Right atrium auricular region (tissue), 2 donors: ENCODE measurements around the gene AP3S2. TPM values are rescaled to one million over a fixed set of nuclear protein-coding genes. Genes with fewer than 3 reads are reported as not detected.
"Not testable (repeated sequence)": the region's sequence is repeated elsewhere in the genome, so short reads cannot be mapped to it uniquely, and the experiment has no call there.

Experiments
- DNase-seq: peaks from one replicate; pipeline ENCODE4 v3.0.0-alpha.2; 2019; ENCODE audit warnings: low spot score
- H3K27ac ChIP-seq, 2 donors: fragments of 200-600 bp; sonication (generic); 1 replicate in 1 of 2; 2 replicates in 1 of 2; pipeline ENCODE4 v1.5.1; 2016 to 2019
- H3K27me3 ChIP-seq, 2 donors: fragments of 200-600 bp; sonication (generic); one replicate each; pipeline versions ENCODE4 v1.5.1 to v1.6.0; 2017 to 2019
- H3K36me3 ChIP-seq: fragments of 200-600 bp; sonication (generic); one replicate; pipeline ENCODE4 v1.5.1; 2016
- H3K4me1 ChIP-seq, 2 donors: fragments of 200-600 bp; sonication (generic); one replicate each; pipeline versions ENCODE4 v1.5.1 to v1.6.0; 2017 to 2019
- H3K4me3 ChIP-seq, 2 donors: fragments of 200-600 bp; sonication (generic); 1 replicate in 1 of 2; 2 replicates in 1 of 2; pipeline ENCODE4 v1.5.1; 2017 to 2019; ENCODE audit warnings: mild to moderate bottlenecking in 1 of 2, moderate library complexity in 1 of 2
- H3K9me3 ChIP-seq, 2 donors: fragments of 200-600 bp; sonication (generic); one replicate each; pipeline ENCODE4 v1.5.1; 2019
- CTCF ChIP-seq, 2 donors: fragments of 200-600 bp; sonication (generic); IDR thresholded peaks; one replicate each; pipeline ENCODE4 v1.5.1; 2019; ENCODE audit warnings: antibody characterized with exemption in 2 of 2
- total RNA-seq, 2 donors: library from RNA; depleted of rRNA; stranded (reverse); fragments of >200 nt; gene quantifications; one replicate each; pipeline ENCODE4 v1.1.0, GENCODE V29; 2016

The AP3S2 gene
- total RNA-seq, 2 donors from 2014 or later: 42.1 to 65.9 TPM

- Histone ChIP-seq H3K36me3 (peaks cover 17% of the 10 kb centered on the region), H3K27me3 (no peaks in the 10 kb centered on the region), H3K4me3 (no peak overlapping the region), H3K27ac (no peak overlapping the region), H3K9me3 (no peaks in the 10 kb centered on the region), H3K4me1 (peaks cover 0 to 6% of the 10 kb centered on the region in 2 donors)
- DNase-seq: no peak
- no peak for TF ChIP-seq CTCF (IDR thresholded peaks at IDR 0.05)
These were observed 4.4 kb upstream of the AP3S2 start for GRCh38 chr15:89898146-89898545.

GRCh38 chr15:89893027-89893426, 767 bp downstream of the AP3S2 start:
- no peaks in the 10 kb centered on the region for H3K9me3 ChIP-seq
- no peak for TF ChIP-seq CTCF (IDR thresholded peaks at IDR 0.05)

GRCh38 chr15:89888214-89888804, 5.5 kb downstream of the AP3S2 start:
- peaks cover 56% of the 10 kb centered on the region for H3K36me3 ChIP-seq
- H3K27me3 ChIP-seq: no peaks in the 10 kb centered on the region
- H3K9me3 ChIP-seq: no peaks in the 10 kb centered on the region
- no peak overlapping the region for H3K4me3 ChIP-seq
- no peak overlapping the region for H3K27ac ChIP-seq
- peaks cover 0 to 13% of the 10 kb centered on the region in 2 donors for H3K4me1 ChIP-seq
- TF ChIP-seq CTCF (IDR thresholded peaks at IDR 0.05): no peak
- DNase-seq: no peak

More at GRCh38 chr15:89893027-89893426, 767 bp downstream of the AP3S2 start:
- Histone ChIP-seq H3K36me3 (peaks cover 10% of the 10 kb centered on the region), H3K27ac (peak overlapping the region; percentile 90), H3K4me1 (peaks cover 0 to 18% of the 10 kb centered on the region in 2 donors), H3K4me3 (peak overlapping the region; percentile 88 to 98), H3K27me3 (no peaks in the 10 kb centered on the region)
- no peak for DNase-seq

- Histone ChIP-seq H3K27me3 (no peaks in the 10 kb centered on the region), H3K4me3 (no peak overlapping the region), H3K9me3 (no peaks in the 10 kb centered on the region), H3K4me1 (no peaks in the 10 kb centered on the region), H3K27ac (no peak overlapping the region), H3K36me3 (peaks cover 73% of the 10 kb centered on the region)
- DNase-seq: no peak
- no peak for TF ChIP-seq CTCF (IDR thresholded peaks at IDR 0.05)
These were observed 8.2 kb downstream of the AP3S2 start for GRCh38 chr15:89885611-89886010.

GRCh38 chr15:89885179-89885578, 8.6 kb downstream of the AP3S2 start:
- H3K4me1 ChIP-seq, H3K27ac ChIP-seq, H3K27me3 ChIP-seq, H3K9me3 ChIP-seq, DNase-seq, H3K4me3 ChIP-seq: not testable (repeated sequence)
- peaks cover 73% of the 10 kb centered on the region for H3K36me3 ChIP-seq

GRCh38 chr15:89883518-89883917, 10.3 kb downstream of the AP3S2 start:
- H3K4me3 ChIP-seq: no peak overlapping the region
- H3K4me1 ChIP-seq: no peaks in the 10 kb centered on the region
- H3K27ac ChIP-seq: no peak overlapping the region
- no peak for DNase-seq
- no peaks in the 10 kb centered on the region for H3K9me3 ChIP-seq
- no peaks in the 10 kb centered on the region for H3K27me3 ChIP-seq
- peaks cover 68% of the 10 kb centered on the region for H3K36me3 ChIP-seq
- TF ChIP-seq CTCF (IDR thresholded peaks at IDR 0.05): no peak
